ENCODE data around the gene FAM162A.

DNA sequence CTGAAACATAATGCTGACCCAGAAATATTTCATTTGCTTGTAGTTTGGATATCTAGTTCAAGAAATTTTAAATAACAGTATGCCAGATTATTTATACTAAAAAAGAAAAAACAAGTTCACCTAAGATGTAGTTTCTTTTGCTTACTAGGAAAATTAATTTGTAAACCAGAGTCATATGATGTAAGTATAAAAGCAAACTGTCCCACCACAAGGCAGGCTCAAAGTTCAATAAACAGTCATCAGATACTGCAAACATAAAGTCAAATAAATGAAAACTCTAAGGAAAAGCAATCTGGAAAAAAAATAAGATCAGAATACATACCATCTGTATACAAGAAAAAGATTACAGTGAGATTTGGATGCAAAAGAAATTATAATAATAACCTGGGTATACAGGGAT is 72.1 kb downstream of the FAM162A start:
- TF ChIP-seq CTCF (IDR thresholded peaks at IDR 0.05) (no peak), POLR2A (IDR thresholded peaks at IDR 0.05) (no peak)
